GM18861 (cell line): ENCODE results near the gene KRT38.
"Not testable (repeated sequence)": the region's sequence is repeated elsewhere in the genome, so short reads cannot be mapped to it uniquely, and the experiment has no call there.

ENCODE experiments used
- ATAC-seq: cut with Tn5 transposase; IDR thresholded peaks from one replicate; pipeline ENCODE4 v1.9.1; 2021; ENCODE audit not compliant: unreplicated experiment

Gene KRT38

DNA sequence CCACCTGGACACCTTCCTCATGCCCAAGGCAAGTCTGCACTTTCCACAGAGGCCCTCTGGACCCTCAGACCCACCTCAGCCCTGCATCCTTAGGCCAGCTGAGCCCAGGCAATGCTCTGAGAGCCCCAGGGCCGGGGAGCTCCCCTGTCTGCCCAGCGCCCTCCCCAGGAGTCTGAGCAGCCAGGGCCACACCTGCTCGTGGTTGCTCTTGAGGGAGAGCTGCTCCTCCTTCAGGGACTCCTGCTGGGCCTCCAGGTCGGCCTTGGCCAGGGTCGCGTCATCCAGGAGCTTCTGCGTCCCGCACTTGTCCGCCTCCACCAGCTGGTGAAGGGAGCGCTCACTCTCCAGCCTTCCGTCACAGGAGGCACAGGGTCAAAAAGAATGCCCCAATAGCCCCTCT lies 18.2 kb downstream of the KRT38 start:
- not testable (repeated sequence) for ATAC-seq

DNA sequence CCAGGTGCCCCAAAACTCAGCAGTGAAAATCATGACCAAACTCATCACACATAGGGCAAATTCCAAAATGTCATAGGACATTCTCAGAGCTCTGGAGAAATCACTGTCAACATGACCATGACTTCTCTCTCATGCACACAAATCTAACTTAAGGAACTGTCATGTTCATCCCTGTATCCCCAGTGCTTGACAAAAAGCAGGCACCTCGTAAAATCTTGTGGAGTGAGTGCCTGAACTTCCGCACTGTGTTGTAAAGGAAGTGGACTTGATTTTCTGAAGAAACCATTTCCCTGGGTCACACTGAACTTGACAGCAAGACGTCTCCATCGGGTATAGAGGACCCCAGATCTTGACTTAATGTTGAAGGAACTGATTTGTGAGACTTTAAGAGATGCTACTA lies 19.2 kb downstream of the KRT38 start:
- no peak for ATAC-seq

DNA sequence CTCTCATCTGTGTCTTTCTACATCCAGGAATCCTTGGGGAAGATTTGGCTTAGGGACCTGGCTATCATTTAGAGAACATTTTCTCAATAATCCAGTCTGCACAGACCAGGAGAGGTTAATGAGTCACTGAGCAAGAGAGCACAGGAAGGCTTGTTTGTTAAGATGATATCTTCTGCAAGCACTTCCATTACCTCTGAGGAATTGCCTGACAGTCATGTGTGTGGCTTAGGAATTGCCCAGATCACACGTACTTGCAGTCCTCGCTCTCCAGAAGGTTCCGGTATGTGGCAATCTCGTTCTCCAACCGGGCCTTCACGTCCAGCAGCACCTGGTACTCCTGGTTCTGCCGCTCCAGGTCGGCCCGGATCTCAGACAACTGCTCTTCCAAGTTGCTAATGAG lies 19.7 kb downstream of the KRT38 start:
- ATAC-seq, result no peak

GRCh38 chr17:41420134-41420533 lies 20.6 kb downstream of the KRT38 start:
- no peak for ATAC-seq

- no peak for ATAC-seq
Observed at GRCh38 chr17:41419716-41420115, 21.1 kb downstream of the KRT38 start.

DNA sequence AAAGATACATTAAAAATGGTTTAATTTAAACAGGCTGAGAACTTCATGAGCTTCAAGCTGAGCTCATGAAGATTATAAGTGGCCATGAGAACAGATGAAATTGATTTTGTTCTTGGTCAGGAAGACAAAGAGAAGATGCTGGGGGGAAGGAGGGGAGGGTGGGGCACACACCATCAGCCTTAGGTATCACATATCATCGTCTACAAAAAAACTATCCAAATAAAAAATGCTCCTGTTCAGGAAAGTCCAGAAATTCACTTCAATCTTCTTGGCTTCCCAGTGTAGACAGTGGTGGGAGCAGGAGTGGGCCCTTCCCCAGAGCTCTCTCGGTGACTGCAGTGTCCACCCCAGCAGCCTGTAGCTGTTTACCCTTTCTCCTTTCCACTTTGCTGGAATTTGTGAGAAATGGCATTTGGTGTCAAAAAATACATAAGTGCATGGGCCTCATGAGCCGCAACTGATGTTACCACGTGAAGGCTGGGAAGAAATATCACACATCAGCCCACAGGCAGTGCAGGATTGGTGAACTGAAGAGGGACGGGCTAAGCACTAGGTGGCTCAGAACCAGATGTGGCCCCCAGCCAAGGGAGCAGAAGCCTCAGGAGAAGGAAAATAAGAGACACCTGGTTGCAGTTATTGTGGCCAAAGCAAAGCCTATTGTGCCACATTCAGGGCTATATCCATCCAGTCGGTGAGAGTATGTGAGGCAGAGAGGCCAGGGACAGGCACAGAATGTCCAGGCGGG lies 22.5 kb downstream of the KRT38 start:
- ATAC-seq, result no peak

DNA sequence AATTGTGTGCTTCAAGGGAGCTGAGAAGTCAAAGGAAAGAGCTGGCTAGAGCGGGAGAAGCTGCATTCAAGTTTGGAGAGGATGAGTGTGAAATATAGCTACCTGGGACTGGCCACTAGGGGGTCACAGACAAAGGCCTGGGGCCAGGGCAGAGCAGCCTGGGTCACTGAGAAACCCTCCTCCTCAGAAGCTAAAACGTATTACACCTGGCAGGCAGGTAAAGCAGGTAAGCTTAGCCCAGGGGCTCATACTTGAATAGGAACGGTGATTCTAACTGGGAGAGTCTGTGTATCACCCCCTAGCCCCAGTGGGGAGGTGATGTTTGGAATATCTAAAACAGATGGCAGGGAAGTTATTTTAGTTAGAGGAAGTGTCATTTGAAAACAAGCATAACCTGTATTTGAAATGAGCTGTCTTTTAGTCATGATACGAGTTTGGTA lies 23.2 kb downstream of the KRT38 start:
- no peak for ATAC-seq

DNA sequence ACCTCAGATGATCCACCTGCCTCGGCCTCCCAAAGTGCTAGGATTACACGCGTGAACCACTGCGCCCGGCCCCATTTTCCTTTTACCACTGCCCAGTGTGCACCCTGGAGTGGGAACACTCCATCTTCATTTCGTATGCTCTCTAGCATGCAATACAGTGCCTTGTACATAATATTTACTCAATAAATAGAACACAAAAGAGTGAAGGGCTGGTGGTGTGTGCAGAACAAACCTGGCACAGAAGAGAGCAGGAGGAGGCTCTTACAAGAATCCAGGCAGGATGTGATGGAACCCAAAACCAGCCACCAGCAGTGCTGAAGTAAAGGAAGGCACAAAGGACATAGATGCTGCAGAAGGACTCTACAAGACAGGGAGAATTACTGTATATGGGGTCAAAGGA lies 23.7 kb downstream of the KRT38 start:
- no peak for ATAC-seq

DNA sequence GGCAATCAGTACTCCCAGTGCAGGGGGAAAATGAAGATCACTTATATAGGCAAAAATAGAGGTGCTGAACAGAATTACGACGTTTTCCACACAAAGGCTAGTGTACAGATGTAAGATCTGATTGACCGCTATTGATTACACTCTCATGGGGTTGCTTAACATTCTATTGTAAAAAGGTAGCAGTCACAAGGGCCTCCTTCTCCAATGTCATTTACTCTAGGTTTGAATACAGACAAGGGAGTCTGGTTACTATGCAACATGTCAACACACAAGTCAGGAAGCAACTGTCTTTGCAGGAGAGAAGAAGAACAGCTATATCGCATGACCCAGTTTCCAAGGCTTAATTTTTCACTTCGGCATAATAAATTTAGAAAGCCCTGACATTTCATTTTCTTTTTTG lies 24.3 kb downstream of the KRT38 start:
- ATAC-seq, result no peak

GRCh38 chr17:41415833-41416335 lies 24.9 kb downstream of the KRT38 start:
- no peak for ATAC-seq

- no peak for ATAC-seq
Observed at GRCh38 chr17:41415411-41415810, 25.4 kb downstream of the KRT38 start.

DNA sequence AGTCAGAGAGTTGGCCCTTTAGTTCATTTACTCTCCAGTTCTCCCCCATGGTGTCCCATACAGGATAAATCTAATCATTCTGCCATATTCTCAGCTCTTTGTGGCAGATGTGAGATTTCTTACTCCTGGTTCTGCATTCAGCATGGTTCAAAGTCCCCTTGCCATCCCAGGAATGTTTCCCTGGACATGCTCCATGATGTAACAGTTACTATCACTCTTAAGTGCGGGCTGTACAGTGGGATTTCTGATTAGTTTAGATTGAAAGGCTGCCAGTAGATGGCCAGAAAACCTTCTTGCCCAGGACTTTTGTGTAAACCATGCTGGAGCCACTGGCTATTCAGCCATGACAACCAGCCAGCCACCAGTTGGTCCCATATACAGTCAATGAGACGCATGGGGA lies 26.8 kb downstream of the KRT38 start:
- no peak for ATAC-seq

DNA sequence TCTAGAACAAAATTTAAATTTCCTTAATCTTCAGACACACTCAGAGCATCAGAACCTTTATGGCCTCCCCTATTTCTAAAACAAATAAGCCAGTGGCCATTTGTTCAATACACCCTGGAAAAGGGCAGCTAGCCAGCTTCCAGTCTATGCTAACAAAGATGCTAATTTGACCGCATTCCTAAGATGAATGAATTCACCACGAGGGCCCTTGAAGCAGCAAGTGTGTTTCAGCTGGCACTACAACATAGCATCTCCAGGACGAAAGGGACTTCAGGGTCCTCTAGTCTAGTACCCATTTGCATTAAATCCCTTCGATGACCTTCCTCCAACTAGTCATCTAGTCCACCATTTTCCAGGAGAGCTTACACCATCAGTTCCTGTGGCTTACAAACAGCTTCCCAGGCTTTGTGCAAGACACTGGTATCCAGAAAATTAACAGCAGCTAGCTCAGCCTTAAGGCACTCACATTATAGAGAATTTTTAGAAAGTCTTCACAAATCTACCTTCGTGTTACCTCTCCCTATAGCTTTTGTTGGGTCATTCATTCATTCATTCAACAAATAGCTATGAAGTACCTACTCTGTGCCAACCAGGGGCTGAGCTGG lies 27.3 kb downstream of the KRT38 start:
- ATAC-seq, result no peak

- ATAC-seq, result no peak
Observed at GRCh38 chr17:41411072-41411840, 29.5 kb downstream of the KRT38 start.

- no peak for ATAC-seq
Observed at GRCh38 chr17:41407226-41407625, 33.6 kb downstream of the KRT38 start.

GRCh38 chr17:41406205-41406604 lies 34.6 kb downstream of the KRT38 start:
- no peak for ATAC-seq

DNA sequence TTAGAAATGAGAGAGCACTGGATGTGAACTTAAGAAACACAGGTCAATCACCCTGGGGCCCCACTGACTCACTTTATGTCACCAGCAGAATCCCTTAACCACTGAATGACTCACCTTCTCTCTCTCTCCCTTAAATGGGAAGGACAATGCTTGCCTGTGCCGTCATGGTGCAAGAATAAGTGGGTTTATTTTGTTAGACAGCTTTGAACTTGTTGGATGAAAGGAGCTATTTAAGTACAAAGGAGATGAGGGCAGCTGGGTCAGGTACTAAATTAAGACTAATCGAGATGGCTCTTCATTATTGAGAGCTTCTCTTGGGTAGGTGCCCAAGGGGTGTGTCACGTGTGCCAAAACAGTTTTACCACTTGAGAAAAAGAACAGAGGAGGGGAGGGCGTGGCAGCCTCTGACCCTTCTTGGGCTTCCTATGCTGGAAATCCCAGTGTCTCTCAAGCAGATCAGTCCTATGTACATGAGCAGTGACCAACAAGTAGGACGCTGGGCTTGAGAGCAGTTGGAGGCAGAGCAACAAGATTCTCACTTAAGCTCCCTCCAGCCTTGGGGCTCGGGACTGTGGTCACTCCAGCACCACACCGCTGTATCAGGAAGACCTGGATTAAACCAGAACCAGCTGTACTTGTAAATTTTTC lies 36.6 kb downstream of the KRT38 start:
- no peak for ATAC-seq

DNA sequence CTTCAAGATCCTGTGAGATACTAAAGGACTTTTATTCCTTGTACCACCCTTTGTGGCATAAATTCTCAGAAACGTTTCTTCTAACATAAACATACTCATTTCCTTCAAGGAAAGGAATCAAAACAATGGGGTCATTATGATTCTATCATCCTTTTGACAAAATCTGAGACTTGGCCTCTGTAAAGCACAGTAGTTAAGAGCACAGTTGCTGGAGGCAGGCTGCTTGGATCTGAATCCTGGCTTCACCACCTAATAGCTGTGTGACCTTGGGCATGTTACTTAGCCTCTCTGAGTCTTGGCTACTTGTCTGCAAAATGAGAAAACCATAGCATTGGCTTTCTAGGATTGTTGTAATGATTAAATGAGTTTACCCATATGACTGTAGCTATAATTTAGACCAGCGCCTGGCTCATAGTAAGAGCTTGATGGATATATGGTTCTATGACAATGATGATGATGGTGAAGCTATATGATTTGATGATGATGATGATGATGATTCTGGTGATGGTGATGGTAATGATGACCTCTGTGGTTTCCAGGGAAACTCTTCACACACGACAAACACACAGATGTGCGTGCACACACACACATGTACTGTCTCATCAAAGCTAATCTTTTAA lies 37.3 kb downstream of the KRT38 start:
- ATAC-seq, result no peak

DNA sequence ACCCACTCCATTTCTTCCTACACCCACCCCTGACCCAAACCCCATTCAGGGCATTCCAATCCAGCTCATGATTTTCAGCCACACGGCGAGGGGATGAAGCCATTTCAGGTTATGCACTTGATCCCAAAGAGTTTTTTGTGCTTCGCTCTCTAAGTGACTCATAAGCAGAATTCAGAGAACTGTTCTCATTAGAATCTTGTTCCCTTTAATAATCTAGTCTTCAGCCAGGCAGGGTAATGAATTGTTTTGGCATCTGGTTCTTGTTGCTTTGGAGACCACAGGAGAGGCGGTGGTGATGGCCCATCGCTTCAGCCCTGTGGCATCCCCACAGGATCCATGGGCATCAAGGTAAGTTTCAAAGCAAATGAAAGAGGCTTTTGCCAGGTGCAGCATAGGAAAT lies 38.6 kb downstream of the KRT38 start:
- no peak for ATAC-seq

DNA sequence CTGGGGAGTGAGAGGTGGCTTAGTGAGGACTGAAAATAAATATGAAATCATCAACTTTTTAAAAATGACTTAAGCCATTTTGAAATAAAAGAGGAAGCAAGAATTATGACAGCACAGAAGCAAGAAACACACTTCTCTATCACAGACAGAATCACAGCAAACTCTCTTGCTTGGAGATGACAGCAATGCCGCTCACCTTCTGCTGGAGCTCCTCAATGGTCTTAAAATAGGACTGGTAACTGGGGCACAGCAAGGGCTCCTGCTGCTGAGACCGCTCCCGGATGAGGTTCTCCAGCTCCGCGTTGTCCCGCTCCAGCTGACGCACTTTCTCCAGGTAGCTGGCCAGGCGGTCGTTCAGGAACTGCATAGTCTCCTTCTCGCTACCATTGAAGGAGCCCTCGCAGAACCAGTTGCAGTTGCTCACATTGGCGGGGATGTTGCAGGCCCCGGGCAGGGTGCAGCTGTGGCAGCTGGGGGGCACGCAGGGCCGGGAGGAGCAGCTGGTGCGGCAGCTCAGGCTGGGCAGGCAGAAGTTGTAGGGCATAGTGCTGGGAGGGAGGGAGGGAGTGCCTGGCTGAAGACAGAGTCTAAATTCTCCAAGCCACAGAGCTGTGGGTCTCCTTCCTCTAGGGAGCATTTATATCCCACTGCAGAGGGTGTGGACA lies 43.7 kb downstream of the KRT38 start, which contains the start of gene KRT31:
KRT31 (minus strand) TSS at position 613 of the 665 bp plus-strand sequence; CDS start at position 544, 69 bp downstream.
- ATAC-seq, result no peak
